HG02970 (cell line): ENCODE data around the gene PTGDS.

Experiments used
- ATAC-seq: cut with Tn5 transposase; IDR thresholded peaks from one replicate; pipeline ENCODE4 v1.9.1; 2021; ENCODE audit warnings: mild to moderate bottlenecking, moderate library complexity, moderate number of reproducible peaks; ENCODE audit not compliant: unreplicated experiment, low FRiP score

Gene PTGDS

GRCh38 chr9:137019891-137020683 lies 42.8 kb downstream of the PTGDS start:
- ATAC-seq: no peak

- no peak for ATAC-seq
Observed at GRCh38 chr9:137020771-137021567, 43.7 kb downstream of the PTGDS start.

GRCh38 chr9:137021568-137021978 lies 44.3 kb downstream of the PTGDS start:
- no peak for ATAC-seq

- no peak for ATAC-seq
Observed at GRCh38 chr9:137021979-137022661, 44.8 kb downstream of the PTGDS start.

GRCh38 chr9:137022662-137023008 lies 45.3 kb downstream of the PTGDS start:
- no peak for ATAC-seq

GRCh38 chr9:137023157-137023556 lies 45.9 kb downstream of the PTGDS start:
- no peak for ATAC-seq

GRCh38 chr9:137023583-137023991 lies 46.3 kb downstream of the PTGDS start:
- ATAC-seq: no peak

GRCh38 chr9:137025517-137025966 lies 48.2 kb downstream of the PTGDS start:
- ATAC-seq: no peak

- no peak for ATAC-seq
Observed at GRCh38 chr9:137026384-137026783, 49.1 kb downstream of the PTGDS start.

- ATAC-seq: no peak
Observed at GRCh38 chr9:137026828-137027227, 49.5 kb downstream of the PTGDS start.

- ATAC-seq: no peak
Observed at GRCh38 chr9:137027369-137028262, 50.3 kb downstream of the PTGDS start, which contains the start of gene ABCA2. Gene ABCA2, minus strand, starts transcription at chr9:137028237. Its CDS starts 97 bp downstream, at chr9:137028140.

GRCh38 chr9:137028263-137029057 lies 51.2 kb downstream of the PTGDS start:
- ATAC-seq: no peak

- no peak for ATAC-seq
Observed at GRCh38 chr9:137029058-137029936, 52.0 kb downstream of the PTGDS start.

- no peak for ATAC-seq
Observed at GRCh38 chr9:137030006-137030405, 52.7 kb downstream of the PTGDS start.

- no peak for ATAC-seq
Observed at GRCh38 chr9:137030538-137031527, 53.5 kb downstream of the PTGDS start.
